HG03139 (cell line): ENCODE measurements around the gene TMEM121.

Experiments
- ATAC-seq: cut with Tn5 transposase; IDR thresholded peaks from one replicate; pipeline ENCODE4 v1.9.1; 2021; ENCODE audit not compliant: unreplicated experiment

Gene TMEM121

DNA sequence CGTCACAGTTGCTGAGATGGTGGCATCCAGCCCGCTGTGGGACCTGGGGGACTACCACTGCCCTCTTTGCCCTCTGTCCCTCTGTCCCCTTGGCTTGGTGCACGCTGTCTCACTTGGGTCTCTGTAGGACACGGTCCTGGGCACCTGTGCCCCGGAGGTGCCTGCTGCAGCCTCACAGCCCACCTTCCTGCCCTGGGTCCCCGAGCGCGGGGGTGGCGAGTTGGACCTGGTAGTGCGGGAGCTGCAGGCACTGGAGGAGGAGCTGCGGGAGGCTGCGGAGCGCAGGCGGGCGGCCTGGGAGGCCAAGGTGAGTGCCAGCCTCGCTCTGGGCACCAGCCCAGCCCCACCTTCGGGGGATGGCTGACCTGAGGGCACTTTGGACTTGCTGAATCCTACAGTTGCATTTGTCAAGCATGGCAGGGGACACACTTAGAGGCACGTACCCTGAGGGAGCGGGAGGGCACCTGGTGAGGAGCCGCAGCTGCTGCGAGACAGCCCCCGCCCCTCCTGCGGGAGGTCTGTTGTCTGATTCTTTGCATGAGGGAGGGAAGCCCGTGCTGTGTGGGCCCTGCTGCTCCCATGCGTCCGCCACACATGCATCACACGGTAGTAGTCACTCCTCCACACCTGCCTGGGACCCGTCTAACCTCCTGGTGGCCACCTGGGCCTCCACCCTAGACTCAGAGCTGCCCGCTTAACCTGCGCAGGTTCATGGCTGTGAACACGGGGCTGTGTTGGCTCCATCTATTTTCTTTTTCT, 28.5 kb upstream of the TMEM121 start:
- no peak for ATAC-seq

DNA sequence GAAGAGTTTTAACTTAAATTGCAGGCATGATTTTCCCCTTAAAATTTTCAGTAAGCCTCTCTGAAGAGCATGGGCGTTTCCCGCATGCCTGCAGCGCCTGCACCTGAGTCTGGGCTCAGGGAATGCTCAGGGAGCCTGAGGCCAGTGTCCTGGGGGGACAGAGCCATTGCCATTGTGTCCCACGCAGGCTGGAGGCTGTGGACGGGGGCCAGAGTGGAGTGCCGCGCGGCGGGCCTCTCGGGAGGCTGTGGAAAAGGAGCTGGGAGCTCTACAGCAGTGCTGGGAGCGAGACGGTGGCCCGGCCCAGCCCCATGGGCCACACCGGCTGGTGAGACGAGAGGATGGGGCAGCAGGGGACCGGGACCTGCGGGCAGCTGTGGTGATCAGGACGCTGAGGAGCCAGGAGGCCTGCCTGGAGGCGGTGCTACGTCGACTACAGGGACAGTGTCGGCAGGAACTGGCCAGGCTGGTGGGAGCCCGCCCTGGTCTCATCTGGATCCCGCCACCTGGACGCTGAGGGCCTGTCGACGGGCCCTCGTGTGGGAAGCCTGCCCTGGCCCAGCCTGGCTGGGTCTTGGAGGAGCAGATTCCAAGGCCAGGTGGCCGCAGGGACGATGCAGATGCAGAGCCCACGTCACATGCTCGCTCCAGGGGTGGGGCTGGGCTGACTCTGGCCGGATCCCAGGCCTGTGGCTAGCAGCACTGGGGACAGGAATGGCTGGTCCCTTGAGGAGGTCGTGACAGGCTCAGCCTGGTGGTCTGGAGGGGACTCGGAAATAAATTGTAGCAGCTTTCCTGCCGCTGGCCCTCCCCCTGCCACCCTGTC, 27.7 kb upstream of the TMEM121 start:
- ATAC-seq, result no peak

DNA sequence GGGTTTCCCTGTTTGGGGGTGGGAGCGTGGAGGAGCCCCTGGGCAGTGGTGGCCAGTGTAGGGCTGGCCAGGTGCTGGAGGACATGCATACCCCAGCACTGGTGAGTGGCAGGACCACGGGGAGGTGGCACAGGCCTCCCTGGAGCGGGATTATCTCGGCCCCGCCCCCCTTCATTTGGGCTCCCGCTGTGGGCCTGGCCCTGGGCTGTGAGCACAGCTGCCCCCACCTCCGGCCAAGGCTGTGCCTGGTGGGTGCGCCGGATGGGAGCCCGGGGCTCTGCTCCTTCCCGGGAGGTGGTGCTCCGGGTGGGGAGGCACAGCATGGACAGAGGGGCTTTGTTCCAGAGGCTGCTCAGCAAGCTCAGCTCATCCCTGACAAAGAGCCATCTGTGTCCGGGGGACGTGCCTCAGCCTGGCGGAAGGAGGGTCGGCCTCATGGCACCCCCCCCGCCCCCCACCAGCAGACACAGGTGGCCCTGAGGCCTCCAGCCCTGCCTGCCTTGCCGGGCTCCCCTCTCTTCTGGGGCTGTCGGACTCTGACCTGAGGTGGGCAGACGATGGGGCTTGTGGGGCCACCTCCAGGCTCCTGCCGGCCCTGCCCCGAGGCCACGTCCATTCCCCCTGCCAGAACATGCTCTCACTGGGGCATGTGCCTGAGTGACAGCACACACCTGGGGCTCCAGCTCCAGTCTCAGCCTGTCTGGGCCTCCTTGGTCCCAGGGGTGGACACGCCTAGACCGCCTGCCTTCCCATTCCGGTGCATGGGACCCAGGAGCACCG, 26.9 kb upstream of the TMEM121 start:
- no peak for ATAC-seq

DNA sequence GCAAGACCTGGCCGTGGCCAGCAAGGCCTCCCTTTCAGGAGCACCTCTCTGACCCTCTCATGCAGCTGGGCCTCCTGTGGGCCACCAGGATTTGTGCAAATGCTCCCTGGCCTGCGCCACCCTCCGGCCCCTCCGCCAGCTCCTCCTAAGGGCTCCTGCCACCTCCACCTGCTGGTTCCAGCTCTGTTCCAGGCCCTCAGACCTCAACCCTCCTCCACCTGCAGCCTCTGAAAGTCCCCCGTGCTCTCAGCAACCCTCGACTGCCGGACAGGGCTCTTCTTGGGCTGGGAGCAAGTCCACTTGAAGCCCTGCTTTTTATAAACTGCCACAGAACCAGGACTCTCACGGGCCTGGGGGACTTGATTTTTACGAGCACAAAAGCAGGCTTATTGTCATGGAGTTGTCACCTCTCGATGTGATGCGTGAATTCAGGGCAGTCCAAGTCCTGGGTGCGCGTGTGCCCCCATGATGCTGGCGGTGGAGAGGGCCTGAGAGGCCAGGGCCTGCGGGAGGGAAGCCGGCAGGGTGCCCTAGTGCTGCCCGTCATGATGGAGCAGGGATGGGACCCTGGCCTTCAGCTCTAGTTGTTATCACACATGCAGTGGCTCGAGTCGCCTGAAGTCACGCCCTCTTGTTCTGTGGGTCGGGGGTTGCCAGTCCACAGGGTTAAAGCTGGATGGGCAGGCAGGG, 26.2 kb upstream of the TMEM121 start:
- no peak for ATAC-seq

DNA sequence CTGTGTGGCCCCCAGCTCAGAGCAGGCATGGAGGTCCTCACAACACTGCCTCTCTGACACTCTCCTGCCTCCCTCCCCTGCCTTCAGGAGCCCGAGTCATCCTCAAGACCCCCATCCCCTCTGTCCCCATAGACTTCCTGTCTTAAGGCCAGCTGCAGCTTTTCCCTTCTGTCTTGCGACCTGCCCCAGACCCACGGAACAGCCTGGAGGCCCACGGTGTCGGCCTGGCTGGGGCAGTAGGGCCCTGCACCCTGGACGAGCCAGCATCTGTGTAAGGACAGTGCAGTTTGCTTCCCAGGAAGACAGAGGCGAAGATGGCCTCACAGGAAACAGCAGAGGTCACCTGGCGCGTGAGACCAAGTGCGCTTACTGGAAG, 25.7 kb upstream of the TMEM121 start:
- ATAC-seq, result no peak

DNA sequence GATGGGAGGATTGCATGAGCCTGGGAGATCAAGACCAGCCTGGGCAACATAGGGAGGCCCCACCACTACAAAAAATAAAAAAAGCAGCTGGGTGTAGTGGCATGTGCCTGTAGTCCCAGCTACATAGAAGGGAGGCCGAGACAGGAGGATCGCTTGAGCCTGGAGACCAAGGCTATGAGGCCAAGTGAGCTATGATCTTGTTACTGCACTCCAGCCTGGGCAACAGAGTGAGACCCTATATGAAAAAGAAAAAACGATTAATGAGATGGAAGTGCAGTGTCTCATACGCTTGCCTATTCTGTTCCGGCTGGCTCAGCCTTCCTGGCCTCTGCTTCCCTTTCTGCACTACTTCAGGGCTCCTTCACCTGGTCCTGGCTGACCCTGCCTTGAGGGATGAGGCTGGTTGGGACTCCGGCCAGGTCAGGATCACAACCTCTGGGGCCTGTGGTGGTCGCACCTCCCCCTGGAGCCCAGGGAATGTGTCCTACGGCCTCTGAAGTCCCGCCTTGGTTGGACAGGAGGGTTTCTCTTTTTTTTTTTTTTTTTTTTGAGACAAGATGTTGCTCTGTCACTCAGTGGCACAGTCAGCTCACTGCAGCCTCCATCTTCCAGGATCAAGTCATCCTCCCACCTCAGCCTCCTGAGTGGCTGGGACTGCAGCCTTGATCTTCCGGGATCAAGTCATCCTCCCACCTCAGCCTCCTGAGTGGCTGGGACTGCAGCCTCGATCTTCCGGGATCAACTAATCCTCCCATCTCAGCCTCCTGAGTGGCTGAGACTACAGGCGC, 24.7 kb upstream of the TMEM121 start:
- ATAC-seq, result no peak

DNA sequence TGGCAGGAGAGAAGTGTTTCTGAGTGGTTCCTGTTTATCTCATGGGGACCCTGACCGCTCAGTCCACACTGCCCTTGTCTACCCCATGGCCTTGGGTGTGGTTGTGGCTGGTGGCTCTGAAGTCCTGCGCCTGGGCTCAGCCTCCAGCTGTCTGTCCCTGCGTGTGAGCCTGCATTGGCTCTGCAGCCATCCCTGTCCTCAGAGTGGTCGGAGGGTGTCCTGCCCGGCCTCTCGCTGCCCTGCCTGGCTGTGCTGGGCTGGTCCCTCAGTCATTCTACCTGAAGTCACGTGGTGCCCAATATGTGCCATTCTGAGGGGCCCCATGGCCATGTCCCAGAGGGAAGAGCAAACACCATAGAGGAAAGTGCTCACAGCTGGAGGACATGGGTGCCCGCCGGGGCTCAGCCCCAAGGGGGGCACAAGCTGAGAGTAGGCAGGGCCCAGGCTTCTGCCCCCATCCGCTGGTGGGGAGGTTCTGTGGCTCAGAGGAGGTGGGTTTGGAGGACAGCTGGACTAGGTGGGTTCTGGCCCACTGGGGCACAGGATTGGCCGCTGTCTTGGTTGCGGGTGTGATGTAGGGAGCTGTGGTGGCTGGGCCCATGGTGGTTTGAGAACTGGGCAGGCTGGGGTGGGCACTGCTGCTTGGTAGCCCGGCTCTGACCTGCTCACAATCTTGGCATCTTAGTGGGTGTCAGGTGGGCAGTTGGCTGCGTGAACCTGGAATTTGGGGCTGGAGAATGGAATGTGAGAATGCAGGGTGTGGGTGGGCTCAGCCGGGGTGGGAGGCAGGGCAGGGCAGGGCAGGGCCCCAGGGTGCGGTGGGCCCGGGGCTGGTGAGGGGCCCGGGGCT, 23.7 kb upstream of the TMEM121 start:
- no peak for ATAC-seq

DNA sequence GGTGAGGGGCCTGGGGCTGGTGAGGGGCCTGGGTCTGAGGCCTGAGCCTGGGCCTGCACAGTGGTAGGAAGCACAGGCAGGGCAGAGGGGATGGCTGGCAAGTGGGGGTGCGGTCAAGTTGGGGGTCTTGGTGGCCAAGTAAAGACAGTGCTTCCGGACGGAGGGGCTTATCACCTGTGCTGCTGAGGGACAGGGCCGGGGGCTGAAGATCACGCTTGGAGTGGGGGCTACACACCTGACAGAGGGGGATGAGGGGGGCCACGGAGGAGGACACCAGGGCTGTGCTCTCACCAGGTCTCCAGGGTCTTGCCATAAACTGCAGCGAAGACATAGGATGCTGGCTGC, 23.1 kb upstream of the TMEM121 start:
- ATAC-seq, result no peak

DNA sequence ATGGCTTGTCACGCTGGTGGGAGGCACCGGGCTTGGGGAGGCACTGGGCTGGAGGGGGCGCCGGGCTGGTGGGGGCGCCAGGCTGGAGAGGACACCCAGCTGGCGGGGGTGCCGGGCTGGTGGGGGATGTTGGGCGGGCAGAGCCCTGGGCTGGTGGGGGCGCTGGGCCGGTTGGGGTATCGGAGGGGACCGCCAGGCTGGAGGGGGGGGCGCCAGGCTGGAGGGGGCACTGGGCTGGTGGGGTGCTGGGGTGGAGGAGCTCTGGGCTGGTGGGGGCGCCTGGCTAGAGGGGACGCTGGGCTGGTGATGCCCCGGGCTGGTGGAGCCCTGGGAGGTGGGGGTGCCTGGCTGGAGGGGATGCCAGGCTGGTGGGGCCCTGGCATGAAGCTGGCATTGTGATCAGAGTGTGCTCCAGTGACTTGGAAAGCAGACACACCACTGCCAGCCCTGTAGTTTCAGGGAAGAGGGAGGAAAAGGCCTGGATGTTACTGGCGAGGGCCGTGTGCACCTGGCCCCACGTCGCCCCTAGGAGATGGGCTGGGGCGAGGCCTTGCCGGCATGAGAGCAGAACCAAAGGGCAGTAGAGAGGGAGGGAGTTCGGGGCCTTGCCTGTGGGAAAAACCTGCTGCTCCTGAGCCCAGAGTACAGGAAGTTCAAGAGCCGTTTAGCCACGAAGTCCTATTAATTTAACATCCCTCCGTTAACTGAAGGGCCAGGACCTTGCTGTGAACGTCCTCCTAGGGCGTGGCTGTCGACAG, 22.3 kb upstream of the TMEM121 start:
- ATAC-seq, result no peak

DNA sequence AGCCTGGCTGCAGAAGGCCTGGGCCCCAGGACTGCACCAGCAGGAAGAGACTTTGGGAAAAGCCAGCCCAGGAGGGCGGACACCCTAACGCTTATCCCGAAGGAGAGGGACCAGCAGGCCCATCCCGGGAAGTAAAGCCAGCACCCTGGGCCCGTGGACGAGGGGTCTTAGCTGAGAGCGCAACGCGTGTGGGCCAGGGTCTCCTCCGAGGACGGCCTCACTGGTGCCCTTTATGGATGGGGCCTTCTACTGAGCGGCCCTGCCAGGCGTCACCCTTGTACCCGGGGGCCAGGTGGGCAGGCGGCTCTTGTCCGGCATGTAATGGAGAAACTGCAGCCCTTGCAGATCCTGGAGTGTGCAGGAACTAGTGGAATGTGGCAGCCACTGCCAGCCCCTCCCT, 21.3 kb upstream of the TMEM121 start:
- no peak for ATAC-seq

DNA sequence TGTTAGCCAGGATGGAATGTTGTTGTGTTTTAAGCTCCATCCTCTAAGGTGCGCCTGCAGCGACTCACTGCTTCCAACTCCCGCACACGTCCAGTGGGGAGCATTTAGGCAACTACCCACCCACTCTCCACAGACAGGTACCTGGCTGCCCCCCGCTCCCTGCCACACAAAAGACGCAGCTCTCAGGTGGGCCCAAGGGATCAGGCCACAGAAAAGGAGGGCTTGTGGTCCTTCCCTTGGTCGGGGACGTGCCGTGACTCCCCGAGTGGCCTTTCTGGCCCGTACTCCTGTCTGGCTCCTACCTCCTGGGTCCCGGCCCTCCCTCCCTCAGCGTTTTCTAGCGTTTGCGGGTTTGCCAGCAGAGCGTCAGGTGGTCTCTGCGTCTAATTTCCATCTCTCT, 19.1 kb upstream of the TMEM121 start:
- no peak for ATAC-seq

DNA sequence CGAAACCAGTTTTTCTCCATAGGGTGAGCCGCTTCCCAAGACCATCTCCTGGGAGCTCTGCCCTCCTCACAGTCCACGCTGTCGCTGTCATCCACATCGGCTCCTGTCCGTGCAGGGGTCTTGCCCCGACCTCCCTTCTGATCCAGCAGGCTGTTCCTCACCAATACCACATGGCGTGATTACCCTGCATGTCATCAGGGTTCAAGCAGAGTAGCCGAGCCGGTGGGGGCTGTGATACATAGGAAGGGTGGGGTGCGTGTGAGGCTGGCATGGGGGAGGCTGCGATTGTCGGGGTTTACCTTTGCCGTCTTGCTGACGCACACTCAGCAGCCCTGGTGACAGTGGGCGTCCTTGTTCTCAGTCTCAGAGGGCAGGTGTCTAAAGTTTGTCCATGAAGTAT, 18.3 kb upstream of the TMEM121 start:
- no peak for ATAC-seq

DNA sequence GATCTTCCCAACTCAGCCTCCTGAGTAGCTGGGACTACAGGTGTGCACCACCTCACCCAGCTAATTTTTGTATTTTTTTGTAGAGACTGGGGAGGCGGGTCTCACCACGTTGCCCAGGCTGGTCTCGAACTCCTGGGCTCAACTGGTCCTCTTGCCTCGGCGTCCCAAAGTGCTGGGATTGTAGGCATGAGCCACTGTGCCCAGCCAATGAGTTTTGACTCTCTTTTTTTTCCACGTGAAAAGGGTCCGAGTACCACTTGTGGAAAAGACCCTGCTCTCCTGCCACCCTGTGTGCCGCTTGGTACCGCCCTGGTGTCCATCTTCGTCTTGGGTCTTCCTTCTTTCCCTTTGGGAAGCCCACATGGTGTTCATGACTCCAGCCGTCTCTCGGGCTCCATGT, 17.8 kb upstream of the TMEM121 start:
- no peak for ATAC-seq

DNA sequence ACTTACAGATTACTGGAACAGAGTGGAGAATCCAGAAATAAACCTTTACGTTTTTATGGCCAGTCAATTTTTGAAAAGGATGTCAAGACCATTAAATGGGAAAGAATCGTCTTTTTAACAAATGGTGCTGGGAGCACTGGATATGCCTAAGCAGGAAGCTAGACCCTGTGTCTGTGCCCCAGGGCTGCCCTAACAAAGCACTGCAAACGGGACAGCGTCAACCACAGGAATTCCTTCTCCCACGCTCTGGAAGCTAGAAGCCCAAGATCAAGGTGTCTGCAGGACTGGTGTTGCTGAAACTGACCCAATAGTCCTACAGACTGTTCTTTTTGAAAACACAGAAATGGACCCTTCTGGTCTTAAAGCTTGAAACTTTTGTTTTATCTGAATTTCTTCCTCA, 9.3 kb upstream of the TMEM121 start:
- ATAC-seq, result no peak

DNA sequence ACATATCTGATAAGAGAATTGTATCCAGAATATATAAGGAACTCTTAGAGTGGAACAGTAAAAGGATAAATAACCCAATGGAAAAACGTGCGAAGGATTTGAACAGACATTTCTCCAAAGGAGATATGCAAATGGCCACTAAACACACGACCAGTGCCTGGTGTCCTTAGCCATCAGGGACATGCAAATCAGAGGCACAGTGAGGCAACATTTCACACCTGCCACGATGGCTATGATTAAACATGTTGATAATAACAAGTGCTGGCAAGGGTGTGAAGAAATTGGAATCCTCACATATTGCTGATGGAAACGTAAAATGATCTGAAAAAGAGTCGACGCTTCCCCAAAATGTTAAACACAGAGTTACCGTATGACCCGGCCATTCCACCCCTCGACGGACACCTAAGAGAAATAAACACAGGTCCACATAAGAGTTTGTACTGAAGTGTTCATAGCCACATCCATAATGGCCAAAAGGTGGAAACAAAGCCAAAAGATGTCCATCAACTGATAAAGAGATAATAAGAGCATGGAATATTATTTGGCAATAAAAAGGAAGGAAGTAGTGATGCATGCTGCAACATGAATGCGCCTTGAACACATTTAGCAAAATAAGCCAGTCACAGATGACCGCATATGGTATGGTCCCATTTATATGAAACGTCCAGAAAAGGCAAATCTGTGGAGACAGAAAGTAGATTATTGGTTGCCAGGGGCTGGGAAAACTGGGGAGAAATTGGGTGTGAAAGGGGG, 6.3 kb upstream of the TMEM121 start:
- no peak for ATAC-seq

DNA sequence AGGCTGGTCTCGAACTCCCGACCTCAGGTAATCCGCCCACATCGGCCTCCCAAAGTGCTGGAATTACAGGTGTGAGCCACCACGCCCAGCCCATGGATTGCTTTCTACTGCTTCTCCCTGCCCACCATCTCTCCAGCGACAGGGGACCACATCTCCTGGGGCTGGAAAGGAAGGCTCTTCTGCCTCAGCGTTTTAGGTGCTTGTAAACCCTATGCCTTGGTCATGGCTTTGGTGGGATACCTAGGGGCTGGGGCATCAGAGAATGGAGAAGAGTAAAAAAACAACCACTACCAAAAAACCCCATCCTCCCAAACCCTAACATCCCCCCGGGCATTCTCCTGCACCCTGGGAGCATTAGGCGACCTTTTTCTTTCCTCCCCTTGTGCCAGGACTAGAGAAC, 1.1 kb upstream of the TMEM121 start:
- no peak for ATAC-seq

DNA sequence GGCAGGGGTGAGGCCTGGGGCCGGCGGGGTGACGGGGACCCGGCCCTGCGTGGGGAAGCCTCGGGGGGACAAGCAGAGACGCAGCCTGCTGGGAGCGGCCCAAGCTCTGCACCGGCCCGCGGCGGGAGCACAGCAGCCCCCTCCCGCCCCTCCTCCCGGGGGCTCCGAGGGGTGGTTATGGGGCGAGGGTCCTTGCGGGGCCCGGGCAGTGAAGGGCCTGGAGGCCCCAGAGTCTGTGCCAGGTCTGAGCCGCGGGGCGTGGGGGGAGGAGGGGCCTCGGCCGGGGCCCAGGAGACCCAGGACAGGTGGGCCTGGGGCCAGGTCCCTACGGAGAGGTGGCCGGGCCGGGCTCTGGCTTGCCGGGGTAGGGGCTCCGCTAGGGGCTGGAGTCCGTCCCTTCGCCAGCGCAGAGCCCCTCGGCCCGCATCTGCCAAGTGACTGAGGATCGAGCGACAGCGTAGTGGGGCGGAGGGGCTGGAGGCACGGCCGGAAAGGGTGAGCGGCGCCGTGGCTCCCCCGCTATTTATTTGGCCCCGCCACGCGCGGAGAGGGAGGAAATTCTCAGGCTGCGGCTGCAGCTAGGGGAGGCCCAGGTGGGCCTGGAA, 495 bp downstream of the TMEM121 start:
- ATAC-seq, result no peak

DNA sequence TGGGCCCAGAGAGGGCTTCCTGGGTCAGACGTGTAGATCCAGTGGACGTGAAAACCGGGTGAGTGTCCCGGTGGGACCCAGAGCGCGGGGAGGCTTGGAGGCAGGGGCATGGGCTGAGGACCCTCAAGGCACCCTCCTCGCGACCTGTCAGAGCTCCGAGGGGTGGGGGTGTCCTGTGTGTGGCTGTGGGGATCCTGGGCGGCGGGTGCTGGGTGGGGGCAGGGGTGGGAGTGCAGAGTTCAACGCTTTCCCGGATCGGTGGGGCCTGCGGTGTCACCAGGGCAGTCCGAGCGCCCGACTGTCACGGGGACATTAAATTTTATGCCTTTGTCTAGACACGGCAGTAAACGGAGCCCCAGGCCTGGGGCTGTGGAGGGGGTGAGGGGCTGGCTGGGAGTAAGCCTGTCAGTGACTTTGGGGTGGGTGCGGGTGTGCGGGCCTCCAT, 1.0 kb downstream of the TMEM121 start:
- no peak for ATAC-seq
